Type B pancreatic cell (in vitro differentiated cells): ENCODE data around the gene PHF21A. TPM values are rescaled to one million over a fixed set of nuclear protein-coding genes. Genes with fewer than 3 reads are reported as not detected.

Experiments used
- DNase-seq: peaks from one replicate; pipeline ENCODE4 v3.0.0; 2021; ENCODE audit warnings: mixed read lengths; ENCODE audit not compliant: unreplicated experiment; ENCODE audit errors: extremely low spot score
- H3K27ac Mint-ChIP-seq: 2 replicates; pipeline ENCODE4 v1.8.0; 2021; ENCODE audit warnings: mild to moderate bottlenecking, mixed read lengths
- H3K27me3 Mint-ChIP-seq: 2 replicates; pipeline ENCODE4 v1.8.0; 2021; ENCODE audit warnings: mixed read lengths
- H3K36me3 Mint-ChIP-seq: 2 replicates; pipeline ENCODE4 v1.8.0; 2021; ENCODE audit warnings: mixed read lengths
- H3K4me1 Mint-ChIP-seq: one replicate; pipeline ENCODE4 v1.8.0; 2021; ENCODE audit warnings: mixed read lengths; ENCODE audit not compliant: unreplicated experiment
- H3K4me3 Mint-ChIP-seq: 2 replicates; pipeline ENCODE4 v1.8.0; 2021; ENCODE audit warnings: mild to moderate bottlenecking, mixed read lengths
- H3K9me3 Mint-ChIP-seq: 2 replicates; pipeline ENCODE4 v1.8.0; 2021; ENCODE audit warnings: mixed read lengths
- total RNA-seq: library from RNA; stranded (reverse); gene quantifications from 2 replicates; pipeline ENCODE4 v1.2.1, GENCODE V29; 2021; ENCODE audit warnings: low replicate concordance
- TF ChIP-seq, protein P1 (sequence below): fragments of 200-600 bp; sonication (generic); conservative IDR thresholded peaks from 2 replicates; pipeline ENCODE4 v1.5.0; 2021; ENCODE audit warnings: antibody characterized with exemption, mild to moderate bottlenecking

Gene PHF21A
- total RNA-seq, 1 donor from 2014 or later = 62.4 TPM

GRCh38 chr11:46125284-46125683 lies 4.0 kb upstream of the PHF21A start:
- Mint-ChIP-seq H3K27me3 (no peaks in the 10 kb centered on the region), H3K4me1 (peaks cover 16% of the 10 kb centered on the region), H3K9me3 (no peaks in the 10 kb centered on the region), H3K36me3 (no peaks in the 10 kb centered on the region), H3K4me3 (no peak overlapping the region), H3K27ac (no peak overlapping the region)
- TF ChIP-seq, protein P1, sequence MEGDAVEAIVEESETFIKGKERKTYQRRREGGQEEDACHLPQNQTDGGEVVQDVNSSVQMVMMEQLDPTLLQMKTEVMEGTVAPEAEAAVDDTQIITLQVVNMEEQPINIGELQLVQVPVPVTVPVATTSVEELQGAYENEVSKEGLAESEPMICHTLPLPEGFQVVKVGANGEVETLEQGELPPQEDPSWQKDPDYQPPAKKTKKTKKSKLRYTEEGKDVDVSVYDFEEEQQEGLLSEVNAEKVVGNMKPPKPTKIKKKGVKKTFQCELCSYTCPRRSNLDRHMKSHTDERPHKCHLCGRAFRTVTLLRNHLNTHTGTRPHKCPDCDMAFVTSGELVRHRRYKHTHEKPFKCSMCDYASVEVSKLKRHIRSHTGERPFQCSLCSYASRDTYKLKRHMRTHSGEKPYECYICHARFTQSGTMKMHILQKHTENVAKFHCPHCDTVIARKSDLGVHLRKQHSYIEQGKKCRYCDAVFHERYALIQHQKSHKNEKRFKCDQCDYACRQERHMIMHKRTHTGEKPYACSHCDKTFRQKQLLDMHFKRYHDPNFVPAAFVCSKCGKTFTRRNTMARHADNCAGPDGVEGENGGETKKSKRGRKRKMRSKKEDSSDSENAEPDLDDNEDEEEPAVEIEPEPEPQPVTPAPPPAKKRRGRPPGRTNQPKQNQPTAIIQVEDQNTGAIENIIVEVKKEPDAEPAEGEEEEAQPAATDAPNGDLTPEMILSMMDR = no peak
- no peak for DNase-seq

- no peaks in the 10 kb centered on the region for H3K27me3 Mint-ChIP-seq
- H3K9me3 Mint-ChIP-seq = no peaks in the 10 kb centered on the region
- H3K4me3 Mint-ChIP-seq = peak overlapping the region; percentile 70
- DNase-seq = no peak
- H3K36me3 Mint-ChIP-seq = no peaks in the 10 kb centered on the region
- peaks cover 25% of the 10 kb centered on the region for H3K4me1 Mint-ChIP-seq
- H3K27ac Mint-ChIP-seq = no peak overlapping the region
- TF ChIP-seq, protein P1 = no peak
These were observed 1.9 kb upstream of the PHF21A start for GRCh38 chr11:46122945-46123715.

DNA sequence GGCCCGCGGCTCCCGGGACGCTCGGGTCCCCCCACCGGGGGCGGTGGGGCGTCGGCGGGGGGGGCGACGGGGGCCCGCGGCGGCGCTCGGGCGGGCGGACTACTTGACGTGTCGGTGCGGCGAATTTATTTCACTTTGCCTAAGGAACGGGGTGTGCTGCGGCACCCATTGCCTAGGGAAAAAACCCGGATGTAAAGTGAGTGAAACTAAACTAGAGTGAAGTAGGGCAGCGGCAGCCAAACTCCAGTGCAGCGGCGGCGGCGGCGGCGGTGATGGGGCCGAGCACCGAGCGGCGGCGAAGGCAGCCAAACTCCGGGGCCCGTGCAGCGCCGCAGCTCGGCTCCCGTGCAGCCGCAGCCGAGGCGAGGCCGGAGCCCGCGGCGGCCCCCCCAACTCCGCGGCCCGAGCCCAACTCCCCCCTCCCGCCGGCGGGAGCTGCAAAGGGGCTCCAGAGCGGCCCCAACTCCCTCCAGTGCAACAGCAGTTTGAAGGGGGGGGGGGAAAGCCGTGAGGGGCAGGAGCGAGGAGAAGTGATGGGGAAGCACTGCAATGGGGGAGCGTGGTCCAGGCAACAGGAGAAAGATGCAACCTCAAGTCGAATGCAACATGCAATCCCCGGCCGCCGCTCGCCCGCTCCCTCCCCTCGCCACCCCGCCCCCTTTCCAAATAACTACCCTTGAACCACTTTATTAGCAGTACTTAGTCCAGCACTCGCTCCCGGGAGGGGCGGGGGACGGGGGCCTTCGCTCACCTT lies 647 bp upstream of the PHF21A start:
- peak; percentile 79 for DNase-seq
- Mint-ChIP-seq H3K4me1 (peaks cover 31% of the 10 kb centered on the region), H3K4me3 (peak overlapping the region; percentile 89), H3K27me3 (no peaks in the 10 kb centered on the region), H3K9me3 (no peaks in the 10 kb centered on the region), H3K36me3 (no peaks in the 10 kb centered on the region), H3K27ac (peak overlapping the region; percentile 89)
- TF ChIP-seq, protein P1 = no peak

DNA sequence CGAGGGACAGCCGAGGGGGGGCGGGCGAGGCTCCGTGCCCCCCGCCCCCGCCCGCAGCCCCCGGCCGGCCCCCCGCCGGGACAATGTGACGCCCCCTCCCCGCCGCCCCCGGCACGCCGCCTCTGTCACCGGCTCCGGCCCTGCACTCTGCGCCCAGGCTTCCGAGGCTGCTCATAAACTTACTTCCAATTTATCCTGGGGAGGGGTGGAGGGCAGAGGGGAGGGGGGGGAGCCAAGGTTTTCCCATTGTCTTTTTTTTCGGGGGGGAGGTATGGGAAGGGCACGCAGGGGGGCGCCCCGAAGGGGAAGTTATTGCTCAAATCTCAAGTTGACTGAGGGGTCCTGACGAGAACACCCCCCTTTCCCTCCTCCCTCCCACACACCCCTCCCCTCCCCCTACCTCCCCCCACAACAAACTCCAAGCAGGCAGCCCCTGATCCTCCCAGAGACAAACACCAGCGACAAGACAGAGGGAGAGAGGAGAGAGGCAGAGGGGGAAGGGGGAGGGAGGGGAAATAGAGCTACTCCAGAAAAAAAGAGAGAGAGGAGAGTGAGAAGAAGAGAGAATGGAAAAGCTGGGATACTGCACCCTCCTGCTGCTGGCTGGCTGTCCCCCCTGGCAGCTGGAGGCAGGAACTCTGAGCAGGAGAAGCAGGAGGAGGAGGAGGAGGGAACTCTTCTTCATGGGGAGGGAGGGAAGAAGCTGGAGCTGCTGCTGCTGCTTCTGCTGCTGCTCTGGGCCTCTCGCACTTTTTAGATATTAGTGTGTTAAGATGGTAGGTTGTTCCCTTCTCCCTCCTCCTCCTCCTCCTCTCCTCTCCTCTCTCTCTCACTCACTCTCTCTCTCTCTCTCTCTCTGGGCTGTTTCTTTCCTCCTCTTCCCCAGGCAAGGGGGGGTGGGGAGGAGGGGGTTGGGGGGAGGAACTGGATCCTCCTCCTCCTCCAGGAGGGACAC lies 631 bp downstream of the PHF21A start:
- H3K27ac Mint-ChIP-seq = peak overlapping the region; percentile 97
- no peak for DNase-seq
- TF ChIP-seq, protein P1 = no peak
- no peaks in the 10 kb centered on the region for H3K9me3 Mint-ChIP-seq
- H3K4me3 Mint-ChIP-seq = peak overlapping the region; percentile 96
- peaks cover 35% of the 10 kb centered on the region for H3K4me1 Mint-ChIP-seq
- no peaks in the 10 kb centered on the region for H3K27me3 Mint-ChIP-seq
- H3K36me3 Mint-ChIP-seq = no peaks in the 10 kb centered on the region
